NT2/D1 (cell line): Measurements from ENCODE around the gene CXCL6.

Source experiments
- SUZ12 ChIP-seq: IDR thresholded peaks from 2 replicates; pipeline ENCODE4 v1.6.1; 2011; ENCODE audit not compliant: insufficient read length, insufficient read depth; ENCODE audit errors: extremely low read depth
- YY1 ChIP-seq: IDR thresholded peaks from 2 replicates; pipeline ENCODE4 v1.6.1; 2011; ENCODE audit not compliant: insufficient read length, insufficient read depth
- ZNF274 ChIP-seq: IDR thresholded peaks from 2 replicates; pipeline ENCODE4 v1.6.1; 2011; ENCODE audit warnings: mild to moderate bottlenecking, low read depth, low read length

GRCh38 chr4:73810191-73810590 lies 26.3 kb upstream of the CXCL6 start:
- no peak for TF ChIP-seq SUZ12
- no peak for TF ChIP-seq YY1
- no peak for TF ChIP-seq ZNF274
